ENCODE measurements around the gene MTF1. TPM values are rescaled to one million over a fixed set of nuclear protein-coding genes. Genes with fewer than 3 reads are reported as not detected.

The MTF1 gene
- total RNA-seq (2022; extraction: Qiagen RNA extraction; ENCODE audit: low read depth) = 3.4 to 5.4 TPM (median 4.4 TPM) in 5 replicates

GRCh38 chr1:37859507-37860345, at the start of gene MTF1:
Gene MTF1, minus strand, starts transcription at chr1:37859592. Its CDS starts 1,934 bp downstream, at chr1:37857658.

GRCh38 chr1:37807555-37808368, 51.6 kb downstream of the MTF1 start, which contains the start of the genes C1orf122 and YRDC:
Gene C1orf122, plus strand, starts transcription at chr1:37807790. Its CDS starts 615 bp downstream, at chr1:37808405.
Gene YRDC, minus strand, starts transcription at chr1:37808208. Its CDS starts 28 bp downstream, at chr1:37808180.

GRCh38 chr1:37793773-37794371, 65.5 kb downstream of the MTF1 start, which contains the start of gene MANEAL:
Gene MANEAL, plus strand, starts transcription at chr1:37793847. Its CDS starts 336 bp downstream, at chr1:37794183.

GRCh38 chr1:37764888-37765441, 94.4 kb downstream of the MTF1 start, which contains the start of gene EPHA10:
Gene EPHA10, minus strand, starts transcription at chr1:37765120. Its CDS starts 54 bp downstream, at chr1:37765066.

Other genes with a start within 250 kb of the MTF1 start
- 0.09 to 0.13 TPM (median 0.12 TPM) in 4 of 5 replicates, not detected in the other for gene RSPO1, start 224.7 kb downstream of the MTF1 start, total RNA-seq (2022; extraction: Qiagen RNA extraction; ENCODE audit: low read depth)
- 44.6 to 52.4 TPM (median 46.6 TPM) in 5 replicates for gene CDCA8, start 167.1 kb downstream of the MTF1 start, total RNA-seq (2022; extraction: Qiagen RNA extraction; ENCODE audit: low read depth)
- 0.69 to 1.7 TPM (median 0.75 TPM) in 5 replicates for gene EPHA10, start 94.5 kb downstream of the MTF1 start, total RNA-seq (2022; extraction: Qiagen RNA extraction; ENCODE audit: low read depth)
- gene MANEAL, start 65.7 kb downstream of the MTF1 start, total RNA-seq (2022; extraction: Qiagen RNA extraction; ENCODE audit: low read depth) = 20.8 to 26.9 TPM (median 25.3 TPM) in 5 replicates
- 27.5 to 61.5 TPM (median 56.0 TPM) in 5 replicates for gene C1orf122, start 51.8 kb downstream of the MTF1 start, total RNA-seq (2022; extraction: Qiagen RNA extraction; ENCODE audit: low read depth)
- 14.0 to 22.5 TPM (median 18.1 TPM) in 5 replicates for gene YRDC, start 51.4 kb downstream of the MTF1 start, total RNA-seq (2022; extraction: Qiagen RNA extraction; ENCODE audit: low read depth)
- gene INPP5B, start 87.5 kb upstream of the MTF1 start, total RNA-seq (2022; extraction: Qiagen RNA extraction; ENCODE audit: low read depth) = 4.0 to 5.0 TPM (median 4.2 TPM) in 5 replicates
- gene SF3A3, start 130.4 kb upstream of the MTF1 start, total RNA-seq (2022; extraction: Qiagen RNA extraction; ENCODE audit: low read depth) = 45.2 to 96.0 TPM (median 52.5 TPM) in 5 replicates
- gene FHL3, start 145.9 kb upstream of the MTF1 start, total RNA-seq (2022; extraction: Qiagen RNA extraction; ENCODE audit: low read depth) = 7.7 to 10.3 TPM (median 8.3 TPM) in 5 replicates
- 37.9 to 74.6 TPM (median 40.8 TPM) in 5 replicates for gene UTP11, start 153.1 kb upstream of the MTF1 start, total RNA-seq (2022; extraction: Qiagen RNA extraction; ENCODE audit: low read depth)
- 0.10 TPM in 1 of 5 replicates, not detected in the others for gene POU3F1, start 187.2 kb upstream of the MTF1 start, total RNA-seq (2022; extraction: Qiagen RNA extraction; ENCODE audit: low read depth)

Data from A549 treated with ZK216348 at 1 μM for 4 hours (cell line).